Dermis microvascular lymphatic vessel endothelial cell (primary cell): ENCODE data around the gene VIL1. TPM values are rescaled to one million over a fixed set of nuclear protein-coding genes. Genes with fewer than 3 reads are reported as not detected.

Source experiments
- DNase-seq, 2 donors: peaks; one replicate each; pipeline versions ENCODE4 v3.0.0 to v3.0.0-alpha.2; 2010; ENCODE audit warnings: low read depth in 2 of 2
- total RNA-seq: library from RNA; depleted of rRNA; stranded (reverse); fragments of >200 nt; gene quantifications from 2 replicates; pipeline ENCODE4 v1.2.1, GENCODE V29; 2014

The VIL1 gene
- total RNA-seq, 1 donor from 2014 or later, result not detected

- DNase-seq, result no peak
These were observed 16.4 kb downstream of the VIL1 start for GRCh38 chr2:218435003-218435982.

- no peak for DNase-seq
These were observed 18.1 kb downstream of the VIL1 start for GRCh38 chr2:218436992-218437391.

GRCh38 chr2:218437969-218438368 is 19.0 kb downstream of the VIL1 start:
- no peak for DNase-seq

- no peak for DNase-seq
These were observed 19.7 kb downstream of the VIL1 start for GRCh38 chr2:218438596-218438995.

GRCh38 chr2:218444692-218445357 is 25.9 kb downstream of the VIL1 start:
- DNase-seq, result no peak

GRCh38 chr2:218445602-218446001 is 26.7 kb downstream of the VIL1 start:
- no peak for DNase-seq

GRCh38 chr2:218446547-218446946 is 27.6 kb downstream of the VIL1 start:
- DNase-seq, result no peak

- no peak for DNase-seq
These were observed 28.1 kb downstream of the VIL1 start for GRCh38 chr2:218447072-218447471.

GRCh38 chr2:218448934-218449333 is 30.0 kb downstream of the VIL1 start:
- peak; percentile 11 to 60 for DNase-seq

GRCh38 chr2:218452079-218452478 is 33.2 kb downstream of the VIL1 start:
- DNase-seq, result no peak

GRCh38 chr2:218456849-218457248 is 37.9 kb downstream of the VIL1 start:
- DNase-seq, result no peak

- DNase-seq, result no peak
These were observed 39.7 kb downstream of the VIL1 start for GRCh38 chr2:218458598-218458997.

GRCh38 chr2:218465987-218466633 is 47.2 kb downstream of the VIL1 start:
- peak; percentile 33 for DNase-seq

- no peak for DNase-seq
These were observed 51.5 kb downstream of the VIL1 start for GRCh38 chr2:218470448-218470847.

GRCh38 chr2:218471036-218471435 is 52.1 kb downstream of the VIL1 start:
- DNase-seq, result no peak

- no peak for DNase-seq
These were observed 53.1 kb downstream of the VIL1 start for GRCh38 chr2:218471982-218472381.

- no peak for DNase-seq
These were observed 54.1 kb downstream of the VIL1 start for GRCh38 chr2:218472988-218473387.

- DNase-seq, result no peak
These were observed 55.6 kb downstream of the VIL1 start for GRCh38 chr2:218474527-218474926.

- DNase-seq, result no peak
These were observed 57.8 kb downstream of the VIL1 start for GRCh38 chr2:218476676-218477075.

- no peak for DNase-seq
These were observed 58.3 kb downstream of the VIL1 start for GRCh38 chr2:218477247-218477646.

- no peak for DNase-seq
These were observed 59.6 kb downstream of the VIL1 start for GRCh38 chr2:218478544-218478943.

GRCh38 chr2:218479595-218479994 is 60.7 kb downstream of the VIL1 start:
- no peak for DNase-seq
